Common myeloid progenitor, CD34-positive (primary cell): Measurements from ENCODE around the gene MAN2A1.

Experiments
- CTCF ChIA-PET: fragments of 350-600 bp; sonication (Branson Sonifier 250); formaldehyde crosslinking; loops from one replicate; lab custom pipeline; 2021; ENCODE audit warnings: antibody characterized with exemption; lab: Charles Lee
- POLR2A ChIA-PET: fragments of 350-600 bp; sonication (Branson Sonifier 250); formaldehyde crosslinking; loops from one replicate; lab custom pipeline; 2021; ENCODE audit warnings: antibody characterized with exemption; lab: Charles Lee
- DNase-seq, 3 donors: peaks; one replicate each; pipeline versions ENCODE4 v3.0.0 to v3.0.0-alpha.2; 2013
- H3K27ac ChIP-seq, 2 experiments: 1 replicate in 1 of 2; 2 replicates in 1 of 2; pipeline ENCODE4 v1.7.0; 2013; ENCODE audit warnings: inconsistent platforms in 2 of 2, low read length in 2 of 2, mild to moderate bottlenecking in 2 of 2, low read depth in 1 of 2, moderate library complexity in 1 of 2; ENCODE audit not compliant: severe bottlenecking in 2 of 2, insufficient read depth in 1 of 2, poor library complexity in 1 of 2
- H3K27me3 ChIP-seq, 5 experiments: replicated peaks in 2 of 5; 1 replicate in 3 of 5; 2 replicates in 2 of 5; pipeline versions ENCODE4 v1.6.1 to v1.7.0; 2013; ENCODE audit warnings: low read length in 4 of 5, mild to moderate bottlenecking in 2 of 5, moderate library complexity in 2 of 5, inconsistent platforms in 1 of 5; ENCODE audit not compliant: insufficient read depth in 5 of 5, control insufficient read depth in 4 of 5
- H3K36me3 ChIP-seq, 4 experiments: 1 replicate in 2 of 4; 2 replicates in 2 of 4; pipeline versions ENCODE4 v1.6.1 to v1.7.0; 2013; ENCODE audit warnings: low read length in 3 of 4, control low read depth in 1 of 4, mild to moderate bottlenecking in 1 of 4; ENCODE audit not compliant: control insufficient read depth in 4 of 4, insufficient read depth in 4 of 4
- H3K4me1 ChIP-seq, 4 experiments: 1 replicate in 3 of 4; 2 replicates in 1 of 4; pipeline versions ENCODE4 v1.6.1 to v1.7.1; 2013; ENCODE audit warnings: low read length in 3 of 4, mild to moderate bottlenecking in 3 of 4, control low read depth in 1 of 4, inconsistent platforms in 1 of 4, moderate library complexity in 1 of 4; ENCODE audit not compliant: control insufficient read depth in 4 of 4, insufficient read depth in 4 of 4; ENCODE audit errors: control extremely low read depth in 1 of 4
- H3K4me3 ChIP-seq, 7 experiments: 1 replicate in 4 of 7; 2 replicates in 3 of 7; pipeline versions ENCODE4 v1.5.1 to v1.7.0; 2013; ENCODE audit warnings: mild to moderate bottlenecking in 7 of 7, low read length in 6 of 7, moderate library complexity in 6 of 7, inconsistent platforms in 2 of 7, low read depth in 2 of 7, control low read depth in 1 of 7; ENCODE audit not compliant: insufficient read depth in 4 of 7, control insufficient read depth in 1 of 7; ENCODE audit errors: extremely low read depth in 1 of 7
- H3K9me3 ChIP-seq, 5 experiments: 1 replicate in 4 of 5; 2 replicates in 1 of 5; pipeline versions ENCODE4 v1.6.1 to v1.7.1; 2013; ENCODE audit warnings: low read length in 4 of 5, mild to moderate bottlenecking in 2 of 5, inconsistent platforms in 1 of 5, low read depth in 1 of 5, moderate library complexity in 1 of 5; ENCODE audit not compliant: control insufficient read depth in 4 of 5, insufficient read depth in 2 of 5; ENCODE audit errors: control extremely low read depth in 1 of 5
- WGBS: methylation state at CpG from one replicate; pipeline ENCODE4 v1.1.5; 2013; ENCODE audit not compliant: insufficient coverage; 5-methylcytosine and 5-hydroxymethylcytosine counted together

The MAN2A1 gene

GRCh38 chr5:109914906-109915305, 225.2 kb downstream of the MAN2A1 start:
- CTCF ChIA-PET: no interaction called here
- DNase-seq: no peak
- 100% methylated on average over 1 of the region's 2 CpGs for WGBS
- H3K36me3 ChIP-seq: no peaks in the 10 kb centered on the region
- H3K27ac ChIP-seq: no peak overlapping the region
- POLR2A ChIA-PET: interaction anchor here (0.6 kb wide), 1 partner anchor 151 kb away, joined by 3 read pairs; no protein-coding TSS in a partner anchor
- no peaks in the 10 kb centered on the region for H3K27me3 ChIP-seq
- H3K4me3 ChIP-seq: no peak overlapping the region
- H3K4me1 ChIP-seq: no peaks in the 10 kb centered on the region
- no peaks in the 10 kb centered on the region for H3K9me3 ChIP-seq

GRCh38 chr5:109916481-109917153, 226.9 kb downstream of the MAN2A1 start:
- peaks cover 0 to 4% (median 0%) of the 10 kb centered on the region in 5 experiments for H3K9me3 ChIP-seq
- no peak for DNase-seq
- 90% methylated on average over 2 of the region's 4 CpGs for WGBS
- CTCF ChIA-PET: interaction anchor here (1.0 kb wide), 1 partner anchor 87 kb away, joined by 3 read pairs; no protein-coding TSS in a partner anchor
- H3K4me3 ChIP-seq: no peak overlapping the region
- H3K4me1 ChIP-seq: no peaks in the 10 kb centered on the region
- no peaks in the 10 kb centered on the region for H3K36me3 ChIP-seq
- no peak overlapping the region for H3K27ac ChIP-seq
- POLR2A ChIA-PET: no interaction called here
- no peaks in the 10 kb centered on the region for H3K27me3 ChIP-seq
